ENCODE measurements around the gene FAR2.
"Not testable (repeated sequence)": the region's sequence is repeated elsewhere in the genome, so short reads cannot be mapped to it uniquely, and the experiment has no call there.

Gene FAR2

GRCh38 chr12:29343022-29343799, 194.1 kb downstream of the FAR2 start:
- no peak for DNase-seq

DNA sequence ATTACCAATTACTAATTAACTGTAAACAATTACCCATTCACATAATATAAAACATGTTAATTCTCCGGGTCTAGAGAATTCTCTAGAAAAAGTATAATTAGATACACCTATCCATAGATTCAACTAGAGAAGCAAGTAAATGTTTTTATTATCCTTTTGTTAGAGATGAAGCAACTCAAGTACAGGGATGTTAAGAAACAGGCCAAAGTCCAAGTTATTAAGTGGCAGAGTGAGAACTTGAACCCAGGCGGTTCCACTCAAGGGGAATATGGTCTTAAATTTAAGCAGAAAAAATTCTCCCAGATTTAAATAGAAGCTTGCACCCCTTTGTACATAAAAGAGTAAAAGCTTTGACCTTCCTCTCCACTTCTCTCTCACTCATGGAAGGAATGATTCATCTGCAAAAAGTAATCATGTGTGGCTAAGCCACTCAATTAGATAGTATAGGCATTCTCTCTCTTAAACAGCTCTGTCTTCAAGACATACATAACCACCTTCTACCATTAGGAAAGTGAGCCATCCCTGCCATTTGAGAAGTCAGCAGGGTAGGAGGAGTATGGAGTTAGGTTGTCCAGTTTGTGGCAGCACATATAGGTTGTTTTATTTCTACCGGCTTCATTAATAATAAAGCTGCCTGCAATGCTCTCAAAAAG, 197.8 kb downstream of the FAR2 start:
- DNase-seq, result peak; percentile 12

- DNase-seq, result no peak
Observed at GRCh38 chr12:29350080-29350479, 201.0 kb downstream of the FAR2 start.

DNA sequence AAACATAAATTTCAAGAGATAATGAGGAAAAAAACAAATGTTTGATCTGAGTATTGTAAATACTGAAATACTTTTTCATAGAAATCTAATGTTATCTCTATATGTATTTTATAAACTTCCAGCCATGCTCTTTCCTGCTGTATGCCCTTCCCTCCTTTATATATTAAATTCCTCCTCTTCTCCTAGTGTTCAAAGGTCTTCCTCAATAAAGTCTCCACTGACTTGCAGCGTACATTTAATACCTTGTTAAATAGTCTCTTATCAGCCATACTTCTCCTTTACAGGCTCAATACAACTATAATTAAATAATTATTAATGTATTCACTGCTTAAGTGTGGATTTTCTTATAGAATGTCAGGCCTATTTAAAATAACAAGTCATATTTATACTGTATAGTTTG, 205.9 kb downstream of the FAR2 start:
- no peak for DNase-seq

GRCh38 chr12:29365091-29365490, 216.0 kb downstream of the FAR2 start:
- DNase-seq, result no peak

DNA sequence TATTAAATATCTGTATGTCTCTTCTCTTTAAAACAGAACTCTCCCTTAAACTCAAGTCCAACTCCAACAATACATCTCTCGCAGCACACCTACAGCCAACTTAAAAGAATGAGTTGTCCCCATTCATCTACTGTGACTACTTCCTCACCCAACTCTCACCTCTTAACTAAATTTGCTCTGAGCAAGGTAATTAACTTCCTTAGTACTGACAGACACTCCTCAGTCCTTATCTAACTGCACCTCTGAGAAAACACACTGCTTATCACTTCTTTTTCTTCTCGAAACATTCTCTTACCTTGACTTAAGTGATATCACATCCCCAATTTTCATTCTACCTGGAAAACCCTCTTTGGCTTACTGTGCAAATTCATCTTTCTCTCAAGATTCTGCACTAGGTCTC, 224.9 kb downstream of the FAR2 start:
- DNase-seq, result no peak

DNA sequence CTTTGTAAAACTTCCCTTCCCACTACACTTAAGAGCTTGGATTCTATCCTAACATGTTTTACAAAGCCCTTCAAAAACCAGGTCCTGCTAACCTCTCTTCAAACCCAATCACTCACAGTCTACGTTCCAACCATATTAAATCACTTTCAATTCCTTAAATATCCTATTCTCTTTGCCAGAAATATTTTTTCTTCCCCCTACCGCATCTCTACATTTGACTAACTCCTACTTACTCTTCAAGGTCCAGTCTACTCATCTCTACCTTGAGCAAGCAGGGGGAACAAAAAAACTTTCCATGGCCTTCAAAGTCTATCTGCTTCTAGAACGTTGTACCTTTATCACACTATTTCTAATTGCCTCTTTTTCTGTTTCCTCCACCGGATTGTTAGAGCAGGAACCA, 225.8 kb downstream of the FAR2 start:
- DNase-seq, result no peak

- no peak for DNase-seq
Observed at GRCh38 chr12:29376118-29376517, 227.0 kb downstream of the FAR2 start.

GRCh38 chr12:29380536-29381523, 231.8 kb downstream of the FAR2 start, which contains the start of gene ERGIC2:
TSS of gene ERGIC2 (minus strand) at chr12:29381172. CDS start at chr12:29371633, 9,539 bp downstream.
- peak; percentile 97 for DNase-seq

DNA sequence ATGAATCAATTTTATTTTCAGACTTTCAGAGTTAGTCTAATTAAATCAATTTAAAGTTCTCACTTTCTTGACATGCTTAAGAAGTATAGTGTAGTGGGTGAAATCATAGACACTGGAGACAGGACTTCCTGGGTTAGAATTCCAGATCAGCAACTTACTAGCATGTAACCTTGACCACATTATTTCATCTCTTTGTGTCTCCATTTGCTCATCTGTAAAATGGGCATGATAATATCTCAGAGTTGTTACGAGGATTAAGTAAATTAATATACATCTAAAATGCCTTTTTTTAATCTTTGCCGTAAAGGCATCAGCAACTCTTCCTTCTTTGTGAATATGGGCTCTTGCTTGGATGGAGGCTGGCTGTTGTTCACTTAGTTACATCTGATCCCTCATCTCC, 233.2 kb downstream of the FAR2 start:
- no peak for DNase-seq

DNA sequence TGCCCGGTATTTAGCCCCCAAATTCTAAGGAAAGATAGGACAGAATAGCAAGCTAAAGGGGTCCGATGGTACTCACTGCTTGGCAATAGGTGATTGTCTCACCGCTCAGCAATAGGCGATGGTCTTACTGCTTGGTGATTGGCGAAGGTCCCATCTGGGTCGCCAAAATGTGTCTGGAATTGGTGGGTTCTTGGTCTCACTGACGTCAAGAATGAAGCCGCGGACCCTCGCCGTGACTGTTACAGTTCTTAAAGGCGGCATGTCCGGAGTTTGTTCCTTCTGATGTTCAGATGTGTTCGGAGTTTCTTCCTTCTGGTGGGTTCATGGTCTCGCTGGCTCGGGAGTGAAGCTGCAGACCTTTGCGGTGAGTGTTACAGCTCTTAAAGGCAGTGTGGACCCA, 236.1 kb downstream of the FAR2 start:
- not testable (repeated sequence) for DNase-seq

Measured in activated CD4-positive, alpha-beta T cell treated with anti-CD3 and anti-CD28 coated beads, Interleukin-10, Interleukin-2, amounts not matched to agents 100 ng/mL and 50 ng/mL, durations not matched to agents 16 hours and 8 hours (primary cell).